ENCODE results near the gene TLCD3A.
"Not testable (repeated sequence)": the region's sequence is repeated elsewhere in the genome, so short reads cannot be mapped to it uniquely, and the experiment has no call there.

Gene TLCD3A

DNA sequence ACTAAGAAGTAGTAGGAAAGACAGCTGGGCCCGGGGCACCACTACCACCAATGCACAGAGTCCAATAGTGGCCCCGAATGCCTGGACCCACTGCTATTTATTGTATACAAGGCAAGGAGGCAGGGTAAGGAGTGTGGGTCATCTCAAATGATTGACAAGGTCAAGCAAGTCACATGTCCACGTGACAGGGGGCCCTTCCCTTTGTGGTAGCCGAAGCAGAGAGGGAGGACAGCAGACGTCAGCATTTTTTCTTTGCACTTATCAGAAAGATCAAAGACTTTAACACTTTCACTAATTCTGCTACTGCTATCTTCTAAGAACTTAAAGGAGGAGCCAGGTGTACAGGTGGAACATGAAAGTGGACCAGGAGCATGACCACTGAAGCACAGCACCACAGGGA lies 24.3 kb upstream of the TLCD3A start:
- no peak for DNase-seq

DNA sequence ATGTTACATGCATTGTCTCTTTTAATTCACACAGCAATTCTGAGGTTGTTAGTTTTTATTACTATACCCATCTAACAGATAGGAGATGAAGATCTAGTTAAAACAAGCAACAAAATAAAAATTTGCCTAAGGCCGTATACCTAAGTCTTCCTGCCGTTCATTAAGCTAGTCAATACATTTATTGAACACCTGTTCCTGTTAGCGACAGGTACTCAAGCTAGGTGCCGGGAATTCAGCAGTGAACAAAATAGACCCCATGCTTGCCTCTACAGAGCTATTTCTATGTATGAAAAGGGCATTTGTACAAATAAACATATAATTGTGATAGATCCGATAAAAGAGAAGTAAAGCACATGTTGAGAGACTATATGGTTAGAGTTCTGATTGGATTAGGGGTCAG lies 14.3 kb upstream of the TLCD3A start:
- DNase-seq = no peak

DNA sequence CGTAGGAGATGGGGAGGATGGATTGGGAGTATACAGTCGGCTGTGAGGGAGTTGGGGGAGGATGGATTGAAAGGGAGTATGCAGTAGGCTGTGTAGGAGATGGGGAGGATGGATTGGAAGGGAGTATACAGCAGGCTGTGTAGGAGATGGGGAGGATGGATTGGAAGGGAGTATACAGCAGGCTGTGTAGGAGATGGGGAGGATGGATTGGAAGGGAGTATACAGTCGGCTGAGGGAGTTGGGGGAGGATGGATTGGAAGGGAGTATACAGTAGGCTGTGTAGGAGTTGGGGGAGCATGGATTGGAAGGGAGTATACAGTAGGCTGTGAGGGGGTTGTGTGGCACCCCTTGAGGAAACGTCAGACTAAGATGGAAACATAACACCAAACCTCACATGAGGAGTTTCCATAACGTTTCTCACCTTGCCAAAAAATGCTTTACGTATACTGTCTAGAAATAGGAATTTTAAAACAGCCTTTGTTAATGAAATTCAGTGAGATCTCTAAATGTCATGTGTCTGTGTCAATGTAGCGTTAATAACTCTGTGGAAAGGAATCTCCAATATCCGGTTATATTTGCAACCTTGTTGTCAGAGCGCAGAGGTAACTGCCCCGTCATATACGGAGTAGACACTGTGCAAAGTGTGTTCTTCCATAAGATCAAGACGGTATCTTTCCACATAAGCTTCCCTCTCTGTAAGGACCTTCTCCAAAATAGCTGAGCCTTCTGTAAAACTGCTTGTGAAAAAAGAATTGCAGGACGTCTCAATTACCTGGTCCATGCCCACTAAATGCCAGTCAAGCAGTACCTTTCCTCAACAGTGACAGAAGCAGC lies 11.5 kb upstream of the TLCD3A start:
- no peak for DNase-seq

DNA sequence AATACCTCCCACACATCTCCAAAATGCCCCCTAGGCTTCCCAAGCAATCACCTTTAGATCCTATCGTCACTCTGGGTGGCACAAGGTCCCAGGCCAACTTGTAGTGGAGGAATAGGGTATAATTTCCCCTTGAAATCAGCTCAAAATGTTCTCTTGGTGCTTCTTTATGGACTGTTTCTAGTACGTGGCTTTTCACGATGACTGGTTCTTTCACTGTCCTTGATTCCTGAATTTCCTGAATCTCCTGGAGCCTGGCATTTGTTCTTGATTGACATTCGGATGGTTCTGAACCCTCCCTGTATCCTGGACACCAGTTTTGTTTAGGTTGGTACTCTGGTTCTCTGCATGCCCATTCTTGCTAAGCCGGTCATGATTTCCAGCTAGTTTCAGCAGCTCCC lies 10.9 kb upstream of the TLCD3A start:
- DNase-seq = no peak

DNA sequence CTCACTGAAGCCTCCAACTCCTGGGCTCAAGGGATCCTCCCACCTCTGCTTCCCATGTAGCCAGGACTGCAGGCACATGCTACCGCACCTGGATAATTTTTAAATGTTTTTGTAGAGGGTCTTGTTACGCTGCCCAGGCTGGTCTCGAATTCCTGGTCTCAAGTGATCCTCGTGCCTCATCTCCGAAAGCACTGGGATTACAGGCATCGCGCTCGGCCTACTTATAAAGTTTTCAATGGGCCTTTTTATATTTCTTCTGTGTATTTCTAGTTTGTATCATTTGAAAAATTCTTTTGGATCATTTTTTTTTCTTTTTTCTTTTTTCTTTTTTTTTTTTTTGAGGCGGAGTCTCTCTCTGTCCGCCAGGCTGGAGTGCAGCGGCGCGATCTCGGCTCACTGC lies 7.3 kb upstream of the TLCD3A start:
- DNase-seq = no peak

DNA sequence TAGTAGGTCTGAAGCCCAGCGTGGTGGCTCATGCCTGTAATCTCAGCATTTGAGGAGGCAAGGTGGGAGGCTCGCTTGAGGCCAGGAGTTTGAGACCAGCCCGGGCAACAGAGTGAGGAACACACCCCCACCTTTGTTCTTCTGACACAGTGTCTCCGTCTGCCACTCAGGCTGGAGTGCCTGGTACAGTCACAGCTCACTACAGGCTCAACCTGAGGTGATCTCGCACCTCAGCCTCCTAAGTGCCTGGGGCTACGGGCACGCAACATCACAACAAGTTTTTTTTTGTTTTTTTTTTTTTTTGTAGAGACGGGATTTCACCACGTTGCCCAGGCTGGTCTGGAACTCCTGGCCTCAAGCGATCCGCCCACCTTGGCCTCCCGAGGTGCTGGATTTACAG lies 6.7 kb upstream of the TLCD3A start:
- no peak for DNase-seq

DNA sequence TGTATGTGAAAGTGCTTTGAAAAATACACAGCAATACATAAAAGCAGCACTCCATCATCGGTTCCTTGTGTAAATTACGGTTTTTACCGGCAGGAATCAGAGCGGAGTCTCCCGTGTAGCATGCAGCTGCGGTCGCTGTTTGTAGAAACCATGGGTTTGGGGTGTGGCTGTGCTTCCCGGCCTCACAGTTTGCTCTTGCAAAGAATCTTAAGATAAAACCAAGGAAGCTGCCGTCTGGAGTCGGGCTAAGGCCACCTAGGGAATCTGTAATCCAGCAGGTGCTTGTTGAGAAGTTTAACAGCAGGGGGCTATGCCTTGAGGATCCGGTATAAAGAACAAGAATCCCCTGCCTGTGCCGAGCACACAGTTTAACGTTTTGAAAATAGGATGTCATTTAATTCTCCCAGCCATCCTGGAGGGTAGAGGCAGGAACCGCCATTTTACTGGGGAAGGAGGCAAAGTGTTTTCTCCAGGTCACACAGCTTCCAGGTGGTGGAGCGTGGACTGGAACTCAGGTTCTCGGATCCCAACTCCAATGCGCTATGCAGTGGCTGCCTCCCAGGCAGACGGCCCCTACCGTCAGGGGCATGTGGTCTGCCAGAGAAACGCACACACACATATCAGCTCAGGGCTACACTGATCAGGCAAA lies 6.0 kb upstream of the TLCD3A start:
- no peak for DNase-seq

DNA sequence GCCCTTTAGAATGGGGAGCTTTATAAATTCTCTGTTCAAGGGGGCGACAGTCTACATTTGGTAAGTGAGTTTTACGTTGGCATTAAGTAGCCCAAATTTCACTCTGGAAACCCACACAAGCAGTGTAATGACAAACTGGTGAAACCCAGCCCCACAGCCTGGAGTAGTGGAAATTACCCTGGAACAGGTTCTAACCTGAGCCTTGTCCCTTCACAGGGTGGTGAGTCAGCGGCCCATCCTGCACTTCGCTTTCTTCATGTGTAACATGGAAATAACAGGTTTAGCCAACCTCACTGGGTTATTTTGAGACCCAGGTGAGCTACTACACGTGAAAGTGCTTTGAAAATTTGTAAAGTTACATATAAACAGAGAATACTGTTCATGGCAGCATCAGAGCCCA lies 3.5 kb upstream of the TLCD3A start:
- DNase-seq = no peak

DNA sequence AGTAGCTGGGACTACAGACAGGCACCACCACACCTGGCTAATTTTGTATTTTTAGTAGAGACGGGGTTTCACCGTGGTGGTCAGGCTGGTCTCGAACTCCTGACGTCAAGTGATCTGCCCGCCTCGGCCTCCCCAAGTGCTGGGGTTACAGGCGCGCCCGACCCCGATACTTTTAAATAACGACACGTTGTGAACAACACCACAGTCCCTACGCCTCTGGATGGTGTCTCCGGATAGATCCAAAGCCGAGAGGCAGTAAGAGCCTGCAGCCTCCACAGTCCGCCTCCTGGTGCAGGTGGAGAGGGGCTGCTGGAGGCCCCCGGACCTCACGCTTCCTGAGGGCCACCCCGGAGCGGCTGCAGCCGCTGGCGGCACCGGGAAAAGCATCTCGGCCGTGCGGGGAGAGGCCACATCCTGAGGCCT lies 741 bp upstream of the TLCD3A start:
- no peak for DNase-seq

DNA sequence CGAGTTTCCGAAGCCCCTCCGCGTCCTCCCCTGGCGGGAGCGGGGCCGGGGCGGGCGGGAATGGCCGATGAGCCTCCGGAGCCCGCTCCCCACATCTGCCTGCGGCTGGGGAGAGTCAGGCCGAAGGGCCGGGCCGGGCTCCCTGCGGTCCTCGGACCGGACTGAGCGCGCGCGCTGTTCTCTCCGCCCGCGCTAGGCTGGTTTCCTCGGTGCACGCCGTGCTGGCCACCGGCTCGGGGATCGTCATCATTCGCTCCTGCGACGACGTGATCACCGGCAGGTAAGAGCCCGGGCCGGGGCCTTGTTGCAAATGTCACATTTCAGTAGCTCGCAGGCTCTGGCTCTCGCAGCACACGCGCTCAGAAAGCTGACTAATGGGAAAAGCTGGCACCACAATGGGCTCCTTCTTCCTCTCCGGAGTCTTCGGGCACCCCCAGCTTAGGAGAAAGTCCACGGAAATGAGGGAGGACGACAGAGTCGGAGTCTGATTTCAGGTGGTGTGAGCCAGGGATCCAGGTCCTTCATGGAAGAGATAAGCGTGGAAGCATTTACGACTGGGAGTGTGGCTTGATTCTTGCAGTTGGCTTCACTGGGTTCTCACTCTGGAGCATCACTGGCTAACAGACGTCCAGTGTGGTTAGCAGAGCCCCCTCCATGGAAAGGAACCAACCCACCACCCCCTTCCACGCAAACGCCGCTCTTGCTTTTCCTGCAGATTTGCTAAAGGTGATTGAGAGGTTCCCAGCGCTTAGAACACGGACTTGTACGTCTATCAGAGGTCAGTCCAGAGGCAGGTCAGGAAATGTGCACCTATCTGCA lies 715 bp downstream of the TLCD3A start:
- peak; percentile 49 for DNase-seq

DNA sequence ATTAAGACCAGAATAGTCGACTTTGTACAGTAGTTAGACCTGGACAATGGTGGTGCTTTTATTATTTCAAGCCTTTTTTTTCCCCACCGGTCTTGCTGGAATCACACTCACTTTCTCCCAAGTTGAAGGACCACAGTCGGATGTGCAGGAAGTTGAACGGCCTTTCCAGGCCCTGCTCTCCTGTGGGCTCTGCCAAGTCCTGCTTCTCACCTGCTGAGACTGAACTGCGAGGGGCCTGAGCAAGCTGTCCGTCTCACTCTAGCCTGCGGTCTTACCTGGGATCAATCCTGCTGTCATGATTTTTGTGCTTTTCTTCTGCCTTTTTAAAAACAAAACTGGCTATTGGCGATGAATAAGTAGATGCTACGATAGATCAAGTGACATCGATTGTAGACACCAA lies 1.3 kb downstream of the TLCD3A start:
- DNase-seq = no peak

DNA sequence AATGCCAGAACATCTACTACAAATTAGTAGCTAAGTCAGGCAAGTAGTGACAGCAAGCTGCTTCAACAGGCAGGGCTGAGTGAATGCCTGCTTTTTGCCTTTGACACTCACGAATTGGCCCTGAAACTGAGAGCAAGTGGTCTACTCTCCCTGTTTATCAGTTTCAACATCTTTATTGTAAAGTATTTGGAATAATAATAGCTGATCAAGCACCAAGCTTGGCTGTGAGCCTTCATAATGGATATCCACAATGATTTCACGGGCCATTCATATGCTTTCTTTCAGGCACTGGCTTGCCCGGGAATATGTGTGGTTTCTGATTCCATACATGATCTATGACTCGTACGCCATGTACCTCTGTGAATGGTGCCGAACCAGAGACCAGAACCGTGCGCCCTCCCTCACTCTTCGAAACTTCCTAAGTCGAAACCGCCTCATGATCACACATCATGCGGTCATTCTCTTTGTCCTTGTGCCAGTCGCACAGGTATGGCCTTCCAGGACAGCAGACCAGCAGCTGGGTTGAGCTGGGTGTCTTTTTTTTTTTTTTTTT lies 5.2 kb downstream of the TLCD3A start:
- DNase-seq = no peak

DNA sequence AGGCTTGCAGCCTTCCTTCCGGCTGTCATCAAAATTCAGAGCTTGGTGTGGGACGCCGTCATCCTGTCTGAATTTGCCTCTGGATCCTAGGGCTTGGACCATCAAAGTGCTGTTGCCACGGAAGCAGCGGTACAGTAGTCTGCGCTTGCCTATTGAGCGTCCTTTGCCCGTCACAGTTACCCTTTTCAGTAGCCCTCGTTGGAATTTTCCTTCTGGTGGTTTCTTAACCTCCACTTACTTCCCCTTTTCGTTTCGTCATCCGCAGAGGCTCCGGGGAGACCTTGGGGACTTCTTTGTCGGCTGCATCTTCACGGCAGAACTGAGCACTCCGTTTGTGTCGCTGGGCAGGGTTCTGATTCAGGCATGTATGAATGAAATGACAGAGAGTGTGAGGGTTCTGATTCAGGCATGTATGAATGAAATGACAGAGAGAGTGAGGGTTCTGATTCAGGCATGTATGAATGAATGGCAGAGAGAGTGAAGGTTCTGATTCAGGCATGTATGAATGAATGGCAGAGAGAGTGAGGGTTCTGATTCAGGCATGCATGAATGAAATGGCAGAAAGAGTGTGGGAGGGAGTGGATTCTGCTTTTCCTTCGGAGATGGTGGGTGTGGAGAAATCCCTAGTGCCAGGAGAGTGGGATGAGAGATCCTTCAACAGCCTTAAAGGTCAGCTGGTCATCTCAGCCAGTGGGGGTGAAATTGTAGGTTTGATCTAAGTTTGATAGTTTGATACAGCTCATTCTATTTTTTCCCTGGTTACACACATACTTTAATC lies 8.0 kb downstream of the TLCD3A start:
- no peak for DNase-seq

DNA sequence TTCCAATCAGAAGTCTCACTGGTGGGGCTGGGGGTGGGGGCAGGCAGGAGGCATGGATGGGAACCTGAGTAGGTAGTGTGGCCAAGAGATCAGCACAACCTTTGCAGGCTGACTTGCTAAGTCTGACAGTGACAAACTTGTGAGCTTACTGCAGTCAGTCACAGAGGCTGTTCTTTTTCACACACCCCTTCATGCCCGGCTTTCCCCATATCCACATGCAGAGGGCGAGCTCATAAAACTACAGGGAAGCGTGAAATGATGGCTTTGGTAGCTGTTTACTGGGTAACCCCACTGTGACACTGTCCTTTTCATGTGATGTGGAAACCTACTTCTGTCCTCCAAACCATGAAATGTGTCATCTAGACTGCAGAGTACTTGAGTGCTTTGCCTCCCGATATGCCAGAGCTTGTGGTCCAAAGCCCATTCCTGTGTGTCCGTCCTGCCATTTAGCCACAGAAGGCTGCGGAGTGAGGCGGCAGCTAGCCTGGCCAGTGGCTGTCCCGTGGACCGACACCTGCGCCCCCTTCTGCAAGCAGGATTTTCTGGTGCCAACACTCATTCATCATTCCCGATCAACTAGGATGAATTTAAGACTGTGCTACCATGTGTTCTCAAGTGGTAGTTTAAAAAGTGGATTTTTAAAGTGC lies 9.9 kb downstream of the TLCD3A start:
- no peak for DNase-seq

DNA sequence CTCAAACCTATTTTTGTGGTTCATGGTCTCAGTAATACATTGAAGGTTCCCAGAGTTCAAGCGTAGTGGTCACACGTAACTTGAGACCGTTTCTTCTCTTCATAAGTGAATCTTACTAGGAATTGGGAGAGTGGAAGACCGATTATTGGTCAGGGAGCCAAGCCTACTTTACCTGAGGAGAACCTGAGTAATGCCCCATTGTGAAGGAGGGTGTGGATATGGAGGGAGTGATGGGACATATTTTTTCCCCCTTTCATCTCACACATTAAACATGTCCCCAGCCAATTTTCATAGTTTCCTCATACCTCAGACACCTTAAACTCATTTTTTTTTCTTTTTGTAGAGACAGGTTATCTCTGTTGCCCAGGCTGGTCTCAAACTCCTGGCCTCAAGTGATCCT lies 10.7 kb downstream of the TLCD3A start:
- no peak for DNase-seq

DNA sequence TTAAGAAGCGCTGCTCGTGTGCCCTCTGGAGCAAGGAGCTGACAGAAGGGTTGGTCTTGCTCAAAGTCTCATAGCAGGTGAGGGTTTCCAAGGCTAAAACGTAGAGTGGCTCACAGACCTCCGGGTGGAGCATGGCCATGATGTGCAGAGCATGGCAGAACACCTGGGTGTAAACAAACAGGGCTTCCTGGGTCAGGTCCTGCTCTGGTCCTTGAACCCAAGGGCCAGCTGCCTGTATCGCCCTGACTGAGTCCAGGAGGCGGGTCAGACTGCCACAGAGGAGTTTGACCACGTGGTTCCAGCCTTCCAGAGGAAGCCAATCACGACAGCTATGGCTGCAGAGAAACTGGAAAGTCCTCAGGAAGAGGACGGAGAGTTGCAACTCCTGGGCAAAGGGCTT lies 12.5 kb downstream of the TLCD3A start:
- DNase-seq = no peak

DNA sequence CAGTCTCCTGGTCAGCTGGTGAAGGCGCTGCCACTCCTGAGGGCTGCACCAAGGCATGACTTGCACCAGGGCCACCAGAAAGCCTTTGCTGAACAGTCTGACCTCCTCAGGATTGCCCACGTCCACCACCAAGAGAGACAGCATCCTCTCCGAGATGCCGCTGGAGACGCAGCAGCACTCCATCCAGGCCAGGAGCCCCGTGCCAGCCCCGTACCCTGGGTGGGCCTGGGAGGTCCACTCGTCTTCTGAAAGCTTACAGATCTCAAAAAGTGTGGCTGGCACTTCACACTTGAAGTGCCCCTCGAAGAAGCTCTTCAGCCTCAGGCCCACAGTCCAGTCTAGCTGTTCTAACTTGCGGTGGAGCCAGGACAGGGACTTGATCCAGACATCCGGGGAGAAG lies 13.0 kb downstream of the TLCD3A start:
- no peak for DNase-seq

DNA sequence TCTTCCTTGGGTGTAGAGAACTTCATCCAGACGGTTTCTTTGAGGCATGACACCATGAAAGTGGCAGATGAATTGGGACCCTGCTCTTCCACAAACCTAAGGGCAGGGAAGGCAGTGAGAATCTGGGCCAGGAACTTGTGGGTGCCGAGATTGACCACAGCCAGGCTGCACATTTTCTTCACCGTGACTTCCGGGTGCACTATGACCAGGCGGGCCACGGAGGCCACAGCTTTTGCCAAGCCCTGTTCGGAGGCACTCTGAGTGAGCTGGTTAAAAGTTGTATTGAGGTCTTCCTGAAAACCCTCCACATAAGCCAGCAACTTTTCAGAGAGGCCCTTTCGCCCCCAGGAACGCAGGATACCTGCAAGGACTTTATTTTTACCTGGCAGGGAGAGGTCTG lies 13.8 kb downstream of the TLCD3A start:
- no peak for DNase-seq

DNA sequence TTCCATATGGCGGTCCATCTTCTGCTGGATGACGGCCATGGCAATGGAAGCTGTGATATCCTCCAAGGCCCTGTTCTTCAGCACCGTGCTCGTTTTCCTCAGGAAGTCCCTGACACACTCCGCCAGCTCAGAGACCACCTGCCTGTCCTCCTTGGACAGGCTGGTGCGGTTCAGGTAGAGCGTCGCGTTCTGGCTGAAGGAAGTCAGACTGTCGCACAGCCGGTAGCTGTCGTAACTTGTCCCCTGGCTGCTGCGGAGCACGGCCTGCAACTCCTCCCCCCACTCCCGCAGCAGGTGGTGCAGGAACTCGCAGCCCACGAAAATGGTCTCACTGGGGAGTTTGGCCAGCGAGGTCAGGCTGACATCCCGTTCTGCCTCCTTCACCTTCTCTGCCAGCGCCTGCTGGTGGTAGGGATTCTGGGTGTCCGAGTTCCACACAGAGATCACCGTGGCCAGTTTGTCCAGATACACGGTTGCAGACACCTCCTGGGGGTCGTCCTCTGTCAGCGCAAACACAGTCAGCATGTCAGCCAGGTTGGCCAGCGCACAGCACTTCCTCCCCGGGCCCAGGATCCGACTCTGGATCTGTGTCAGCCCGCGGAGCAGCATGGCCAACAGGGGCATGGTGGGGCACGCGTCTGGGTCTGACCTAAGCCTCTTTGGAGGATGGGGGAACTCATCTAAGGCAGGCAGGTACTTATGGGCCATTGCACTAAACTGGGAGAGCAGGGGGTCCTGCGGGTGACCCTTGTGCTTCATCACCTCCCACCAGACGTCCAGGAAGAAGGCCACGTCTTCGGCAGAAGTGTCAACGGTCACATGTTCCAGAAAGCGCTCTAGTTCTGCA lies 14.6 kb downstream of the TLCD3A start:
- no peak for DNase-seq

DNA sequence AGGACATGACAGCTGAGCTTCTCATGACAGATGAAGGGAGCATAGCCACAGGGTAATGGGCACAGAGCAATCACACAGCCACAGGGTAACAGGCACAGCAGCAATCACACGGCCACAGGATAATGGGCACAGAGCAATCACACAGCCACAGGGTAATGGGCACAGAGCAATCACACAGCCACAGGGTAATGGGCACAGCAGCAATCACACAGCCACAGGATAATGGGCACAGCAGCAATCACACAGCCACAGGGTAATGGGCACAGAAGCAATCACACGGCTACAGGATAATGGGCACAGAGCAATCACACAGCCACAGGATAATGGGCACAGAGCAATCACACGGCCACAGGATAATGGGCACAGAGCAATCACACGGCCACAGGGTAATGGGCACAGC lies 16.2 kb downstream of the TLCD3A start:
- DNase-seq = not testable (repeated sequence)

DNA sequence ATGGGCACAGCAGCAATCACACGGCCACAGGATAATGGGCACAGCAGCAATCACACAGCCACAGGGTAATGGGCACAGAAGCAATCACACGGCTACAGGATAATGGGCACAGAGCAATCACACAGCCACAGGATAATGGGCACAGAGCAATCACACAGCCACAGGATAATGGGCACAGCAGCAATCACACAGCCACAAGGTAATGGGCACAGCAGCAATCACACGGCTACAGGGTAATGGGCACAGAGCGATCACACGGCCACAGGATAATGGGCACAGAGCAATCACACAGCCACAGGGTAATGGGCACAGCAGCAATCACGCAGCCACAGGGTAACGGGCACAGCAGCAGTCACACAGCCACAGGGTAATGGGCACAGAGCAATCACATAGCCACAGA lies 17.0 kb downstream of the TLCD3A start:
- not testable (repeated sequence) for DNase-seq

Data from HCEC 1CT (cell line).